ENCODE data around the gene CPLANE2.
"Not testable (repeated sequence)": the region's sequence is repeated elsewhere in the genome, so short reads cannot be mapped to it uniquely, and the experiment has no call there.

Gene CPLANE2

GRCh38 chr1:16226490-16227179, 10.3 kb downstream of the CPLANE2 start:
- DNase-seq (ENCODE audit: low spot score), result no peak

GRCh38 chr1:16226129-16226489, 10.9 kb downstream of the CPLANE2 start:
- TF ChIP-seq CTCF (IDR thresholded peaks at IDR 0.05; ENCODE audit: extremely low read depth, missing control alignments), result no peak

More at GRCh38 chr1:16226490-16227179, 10.3 kb downstream of the CPLANE2 start:
- TF ChIP-seq CTCF (IDR thresholded peaks at IDR 0.05; ENCODE audit: extremely low read depth, missing control alignments), result no peak

GRCh38 chr1:16224472-16224871, 12.5 kb downstream of the CPLANE2 start:
- DNase-seq (ENCODE audit: low spot score), result no peak
- no peak for TF ChIP-seq CTCF (IDR thresholded peaks at IDR 0.05; ENCODE audit: extremely low read depth, missing control alignments)

More at GRCh38 chr1:16226129-16226489, 10.9 kb downstream of the CPLANE2 start:
- DNase-seq (ENCODE audit: low spot score), result no peak

GRCh38 chr1:16222716-16223115, 14.3 kb downstream of the CPLANE2 start:
- DNase-seq (ENCODE audit: low spot score), result not testable (repeated sequence)

- no peak for DNase-seq (ENCODE audit: low spot score)
- TF ChIP-seq CTCF (IDR thresholded peaks at IDR 0.05; ENCODE audit: extremely low read depth, missing control alignments), result no peak
These were observed 15.5 kb downstream of the CPLANE2 start for GRCh38 chr1:16221499-16221898.

- DNase-seq (ENCODE audit: low spot score), result no peak
- TF ChIP-seq CTCF (IDR thresholded peaks at IDR 0.05; ENCODE audit: extremely low read depth, missing control alignments), result no peak
These were observed 16.9 kb downstream of the CPLANE2 start for GRCh38 chr1:16219968-16220500.

- no peak for DNase-seq (ENCODE audit: low spot score)
- no peak for TF ChIP-seq CTCF (IDR thresholded peaks at IDR 0.05; ENCODE audit: extremely low read depth, missing control alignments)
These were observed 18.3 kb downstream of the CPLANE2 start for GRCh38 chr1:16218674-16219071.
